ENCODE measurements around the gene OR10X1. TPM values are rescaled to one million over a fixed set of nuclear protein-coding genes. Genes with fewer than 3 reads are reported as not detected.

The OR10X1 gene
- total RNA-seq, 2 donors from 2014 or later: not detected

Other genes starting within 250 kb of the OR10X1 start
- not detected for gene CD1B, start 248.4 kb downstream of the OR10X1 start, total RNA-seq
- gene CD1E, start 226.0 kb downstream of the OR10X1 start, total RNA-seq: under 1 TPM in 1 of 2 donors, not detected in 1; 0.28 TPM
- not detected for gene OR10T2, start 180.4 kb downstream of the OR10X1 start, total RNA-seq
- not detected for gene OR10K2, start 153.7 kb downstream of the OR10X1 start, total RNA-seq
- not detected for gene OR10K1, start 118.1 kb downstream of the OR10X1 start, total RNA-seq
- not detected for gene OR10R2, start 107.7 kb downstream of the OR10X1 start, total RNA-seq
- not detected for gene OR6Y1, start 25.5 kb downstream of the OR10X1 start, total RNA-seq
- not detected for gene OR6P1, start 9.3 kb downstream of the OR10X1 start, total RNA-seq
- not detected for gene OR10Z1, start 25.4 kb upstream of the OR10X1 start, total RNA-seq
- gene SPTA1, start 106.8 kb upstream of the OR10X1 start, total RNA-seq: not detected
- gene OR6K2, start 120.8 kb upstream of the OR10X1 start, total RNA-seq: not detected
- gene OR6K3, start 140.8 kb upstream of the OR10X1 start, total RNA-seq: not detected
- gene OR6K6, start 174.8 kb upstream of the OR10X1 start, total RNA-seq: not detected
- not detected for gene OR6N1, start 192.3 kb upstream of the OR10X1 start, total RNA-seq
- gene OR6N2, start 201.3 kb upstream of the OR10X1 start, total RNA-seq: not detected